GM18951 (cell line): ENCODE data around the gene PRR3.

Experiments
- POLR2A ChIP-seq: IDR thresholded peaks from 4 replicates; pipeline ENCODE4 v1.6.1; 2011; ENCODE audit warnings: mild to moderate bottlenecking; ENCODE audit not compliant: insufficient read length, insufficient read depth; ENCODE audit errors: extremely low read depth
- in situ Hi-C: fragments of 300-500 bp; cut with MboI; formaldehyde crosslinking; loops from one replicate; pipeline ENCODE4 v1.12.0; 2022; ENCODE audit warnings: low sequenced_read_pairs, mixed read lengths, inconsistent platforms; ENCODE audit not compliant: unreplicated experiment

PRR3 gene

DNA sequence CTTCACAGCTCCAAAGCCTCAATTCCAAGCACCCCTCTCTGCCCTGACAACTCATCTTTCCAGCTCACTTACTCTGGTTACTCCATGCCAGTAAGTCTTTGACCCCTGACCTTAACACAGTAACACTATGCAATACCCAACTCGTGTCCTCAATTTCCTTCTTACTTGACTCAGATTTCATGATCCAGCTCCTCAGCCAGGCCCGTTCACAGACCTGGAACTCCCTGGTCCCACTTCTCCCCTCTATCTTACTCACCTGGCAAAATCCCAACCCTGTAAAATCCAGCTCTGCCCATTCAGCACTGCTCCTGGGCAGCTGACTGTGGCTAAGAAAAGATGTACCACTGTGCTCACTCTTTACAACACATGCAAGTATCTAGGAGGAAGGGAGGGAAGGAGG is 8.7 kb upstream of the PRR3 start:
- TF ChIP-seq POLR2A: no peak
- in situ Hi-C loops: no loop called here

DNA sequence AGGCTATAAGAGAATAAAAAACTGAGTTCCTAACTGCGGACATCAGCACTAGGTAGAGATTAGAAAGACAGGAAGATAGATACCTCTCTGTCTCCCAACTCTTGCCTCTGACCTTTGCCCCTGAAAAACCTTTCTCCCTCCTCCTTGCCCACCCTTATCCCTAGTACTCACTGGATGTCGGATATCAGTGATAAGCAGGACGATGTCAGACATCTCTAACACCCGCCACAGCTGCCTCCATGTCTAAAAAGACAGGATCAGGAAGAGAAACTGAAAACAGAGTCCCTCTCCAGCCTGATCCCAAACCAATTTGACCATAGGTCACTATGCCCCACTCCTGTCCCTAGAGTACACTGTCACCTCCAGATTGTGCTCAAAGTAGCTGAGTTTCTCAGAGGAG is 2.7 kb upstream of the PRR3 start:
- TF ChIP-seq POLR2A: no peak
- in situ Hi-C loops: no loop called here

DNA sequence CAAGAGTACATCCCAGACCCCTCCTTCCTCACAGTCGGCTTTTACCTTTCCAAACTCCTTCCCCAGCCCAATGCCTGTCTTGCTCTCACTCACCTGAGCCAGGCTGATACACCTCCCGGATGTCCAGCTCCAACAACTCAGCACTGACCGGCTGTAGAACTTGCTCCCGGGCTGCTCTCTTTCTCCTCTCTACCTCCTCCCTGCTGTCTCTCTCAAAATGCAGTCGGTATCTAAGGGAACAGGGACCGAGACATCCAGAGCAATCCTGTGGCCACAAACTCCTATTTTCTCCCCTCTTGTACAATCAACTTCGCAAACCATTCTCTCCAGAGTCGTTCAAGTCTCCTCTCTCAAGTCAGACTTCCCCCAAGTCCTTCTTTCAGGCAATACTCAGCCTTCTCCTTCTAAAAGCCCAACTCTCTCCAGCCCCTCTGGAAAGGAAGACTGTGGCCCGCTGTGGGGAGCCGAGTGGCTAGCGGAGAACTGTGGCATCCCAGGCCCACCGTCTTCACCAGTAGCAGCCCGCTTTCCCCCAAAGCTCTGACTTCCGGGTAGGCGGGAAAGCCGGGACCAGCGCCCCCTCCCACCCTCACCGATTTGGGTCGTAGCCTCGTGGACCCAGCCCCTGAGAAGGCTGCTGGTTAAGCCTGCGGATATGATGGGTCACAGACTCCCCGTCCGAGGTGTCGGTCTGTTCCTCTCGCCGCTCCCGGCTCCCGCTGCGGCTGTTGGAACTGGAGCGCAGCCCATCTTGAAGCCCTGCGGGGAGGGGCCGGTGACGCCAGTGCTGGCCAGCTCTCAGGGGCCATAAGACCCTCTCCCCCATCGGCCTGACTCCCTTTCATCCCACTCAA is 1.9 kb upstream of the PRR3 start:
- TF ChIP-seq POLR2A: no peak
- in situ Hi-C loops: no loop called here

DNA sequence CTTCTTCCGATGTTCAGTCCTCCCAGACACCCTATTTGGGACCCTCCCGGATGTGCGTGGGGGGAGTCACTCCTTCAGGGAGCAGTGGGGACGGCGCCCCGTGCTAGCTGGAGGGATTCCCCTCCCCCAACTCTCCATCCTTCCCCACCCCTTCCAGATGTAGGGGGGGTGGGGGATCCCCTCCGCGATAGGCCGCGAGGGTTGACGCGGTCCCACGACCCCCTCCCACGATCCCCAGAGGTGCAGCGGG is 1.4 kb upstream of the PRR3 start:
- in situ Hi-C loops: no loop called here
- TF ChIP-seq POLR2A: no peak

DNA sequence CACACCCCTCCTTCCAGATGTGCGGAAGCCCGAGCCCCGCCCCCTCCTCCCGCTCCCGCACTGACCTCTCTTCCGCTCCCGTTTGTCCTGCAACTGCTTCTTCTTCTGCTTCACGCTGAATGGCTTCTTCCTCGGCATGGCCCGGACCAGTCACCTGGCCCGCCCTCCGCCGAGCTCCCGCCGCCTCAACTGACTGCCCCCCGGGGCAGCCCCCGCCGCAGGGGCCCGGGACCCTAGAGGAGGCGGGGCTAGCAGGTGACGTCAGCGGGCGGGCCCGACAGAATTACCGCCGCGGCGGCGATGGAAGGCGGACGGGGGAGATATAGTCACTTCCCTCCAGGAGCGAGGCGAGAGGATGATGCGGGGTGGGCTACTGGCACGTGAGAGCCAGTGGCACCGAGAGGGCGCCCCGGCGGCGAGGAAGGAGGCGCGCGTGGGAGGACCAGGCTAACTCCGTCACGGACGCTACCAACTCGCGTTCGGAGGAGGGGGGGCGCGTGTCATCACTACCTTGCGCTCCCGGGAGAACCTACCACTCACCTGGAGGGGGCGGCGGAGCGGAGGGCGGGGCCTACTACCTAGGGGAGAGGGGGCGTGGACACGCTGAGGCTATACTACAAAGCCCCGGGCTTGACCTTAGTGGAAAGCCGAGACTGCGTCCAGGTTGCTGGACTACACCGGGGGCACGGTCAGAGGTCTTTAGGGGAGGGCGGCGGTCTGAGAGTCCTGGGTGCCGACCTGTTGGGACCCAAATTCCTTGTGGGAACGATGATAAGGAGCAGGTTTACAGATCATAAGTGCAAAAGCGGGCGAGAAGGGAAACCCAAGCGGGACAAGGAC is 809 bp upstream of the PRR3 start, which contains the start of gene GNL1:
Gene GNL1 (minus strand): TSS at position 424 of the 840 bp plus-strand sequence. CDS start 286 bp downstream, at position 138.
- TF ChIP-seq POLR2A: peak; percentile 63
- in situ Hi-C loops: no loop called here

DNA sequence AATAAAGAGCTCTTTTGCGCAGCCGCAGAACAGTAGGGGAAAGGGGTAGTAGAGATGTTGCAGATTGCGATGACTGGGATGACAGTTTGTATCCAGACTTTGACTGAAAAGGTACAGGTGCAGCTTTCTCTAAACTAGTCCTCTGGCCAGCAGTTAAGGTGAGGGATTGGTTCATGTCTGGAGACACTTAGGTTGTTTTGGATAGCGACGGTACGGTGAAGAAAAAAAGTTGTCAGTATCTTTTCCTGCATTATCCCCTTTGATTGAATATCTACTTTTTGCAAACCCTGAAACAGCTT is 537 bp downstream of the PRR3 start:
- in situ Hi-C loops: no loop called here
- TF ChIP-seq POLR2A: no peak

DNA sequence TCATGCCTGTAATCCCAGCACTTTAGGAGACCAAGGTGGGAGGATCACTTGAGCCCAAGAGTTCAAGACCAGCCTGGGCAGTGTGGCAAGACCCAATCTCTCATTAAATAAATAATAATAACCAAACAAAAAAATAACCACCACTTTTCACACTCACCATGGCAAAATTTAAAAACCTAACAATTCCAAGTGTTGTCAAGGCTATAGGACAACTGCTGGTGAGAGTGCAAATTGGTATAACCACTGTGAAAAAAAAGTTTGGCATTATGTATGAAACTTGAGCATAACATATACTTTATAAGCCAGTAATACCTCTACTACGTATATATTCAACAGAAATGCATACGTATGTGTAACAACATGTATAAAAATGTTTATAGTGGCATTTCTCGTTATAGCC is 3.8 kb downstream of the PRR3 start:
- no peak for TF ChIP-seq POLR2A
- in situ Hi-C loops: no loop called here

DNA sequence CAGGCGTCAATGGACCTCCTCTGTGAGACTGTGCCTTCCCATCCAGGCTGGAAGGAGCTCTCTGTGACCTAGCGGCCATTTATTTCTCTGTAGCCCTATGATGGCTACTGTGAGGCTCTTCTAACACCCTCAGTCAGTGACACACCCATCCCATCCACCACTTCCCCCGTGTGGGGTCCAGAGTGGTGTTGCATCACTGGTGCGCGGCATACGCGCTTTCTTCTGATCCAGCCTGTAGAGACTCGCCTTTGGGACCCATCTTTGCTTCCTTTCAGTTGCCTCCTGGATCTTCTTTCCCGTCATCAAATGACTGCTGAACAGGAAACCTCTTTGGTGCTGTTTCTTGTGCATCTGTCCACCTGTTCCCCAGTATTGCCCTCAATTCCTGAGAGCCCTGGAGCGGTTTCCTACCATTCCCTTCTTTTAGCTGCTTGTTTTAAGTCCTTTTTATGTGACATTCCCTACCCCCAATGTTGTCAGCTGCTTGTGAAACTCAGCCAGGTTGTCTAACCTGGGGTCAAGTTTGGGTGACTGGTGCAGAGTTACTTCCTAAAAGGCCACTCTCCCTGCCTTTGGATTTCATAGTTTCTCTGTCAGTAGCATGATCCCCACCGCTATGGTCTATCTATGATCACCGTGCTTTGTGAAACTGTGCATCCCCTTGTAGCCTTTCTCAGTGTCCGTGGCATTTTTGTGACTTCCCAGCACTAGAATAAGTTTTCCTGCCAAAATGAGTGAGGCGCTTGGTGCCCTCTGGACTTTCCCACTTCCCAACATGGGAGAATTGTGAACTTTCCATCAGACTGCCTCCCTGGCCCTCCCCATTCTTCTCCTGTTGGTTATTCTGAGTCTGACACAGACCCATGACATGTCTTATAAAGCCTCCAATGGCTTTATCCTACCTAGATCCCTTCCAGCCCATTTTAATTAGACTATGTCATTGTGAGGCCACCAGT is 5.7 kb downstream of the PRR3 start:
- TF ChIP-seq POLR2A: no peak
- in situ Hi-C loops: no loop called here

DNA sequence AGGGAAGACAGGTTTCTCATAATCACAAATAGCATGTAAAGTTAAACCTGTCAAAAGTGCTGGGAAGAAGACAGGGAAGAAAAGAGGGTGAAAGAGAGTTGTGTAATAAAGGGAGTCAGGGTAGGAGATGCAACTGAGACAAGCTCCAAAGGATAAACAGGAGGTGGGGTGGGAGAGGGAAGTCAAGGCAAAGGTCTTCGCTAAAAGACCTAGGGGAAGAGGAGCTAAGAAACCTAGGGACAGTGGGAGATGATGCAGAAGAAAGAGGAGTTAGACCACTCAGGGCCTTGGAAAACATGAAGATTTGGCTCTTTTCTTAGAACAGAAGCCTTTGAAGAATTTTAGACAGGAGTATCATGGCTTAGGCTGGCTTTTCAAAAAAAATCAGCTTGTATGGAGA is 7.0 kb downstream of the PRR3 start:
- in situ Hi-C loops: no loop called here
- TF ChIP-seq POLR2A: no peak

DNA sequence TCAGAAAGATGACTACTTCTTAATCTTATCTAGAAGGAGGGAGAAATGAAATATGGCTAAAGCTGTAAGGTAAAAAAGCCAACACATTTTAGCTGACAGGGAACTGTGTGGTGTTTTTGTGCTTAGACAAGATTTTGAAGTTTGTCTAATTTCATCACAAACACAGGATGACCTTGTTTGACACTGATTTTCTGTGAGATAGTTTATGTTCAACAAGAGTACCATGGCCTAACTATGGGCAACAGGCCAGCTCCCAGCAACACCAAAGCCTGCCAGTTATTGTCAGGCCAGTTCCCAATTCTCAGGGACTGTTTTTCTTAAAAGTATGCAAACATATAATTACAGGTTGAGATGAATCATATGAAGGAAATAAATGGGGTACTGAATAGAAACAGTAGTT is 8.7 kb downstream of the PRR3 start:
- in situ Hi-C loops: no loop called here
- no peak for TF ChIP-seq POLR2A

DNA sequence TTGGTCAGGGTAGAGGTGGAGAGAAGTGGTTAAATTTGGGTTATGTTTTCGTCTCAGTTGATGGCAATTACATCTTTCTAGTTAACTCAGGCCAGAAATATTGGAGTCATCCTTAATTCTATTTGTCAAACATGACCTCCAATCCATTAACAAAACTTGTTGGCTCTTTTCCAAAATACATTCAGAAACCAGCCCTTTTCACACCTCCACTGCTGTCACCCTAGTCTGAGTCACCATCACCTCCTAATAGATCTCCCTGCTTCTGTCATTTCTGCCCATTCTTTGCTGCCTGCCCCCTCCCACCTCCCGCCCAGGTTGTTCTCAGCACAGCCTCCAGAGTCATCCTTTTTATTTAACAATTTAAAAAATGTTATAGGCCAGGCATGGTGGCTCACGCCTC is 11.2 kb downstream of the PRR3 start:
- TF ChIP-seq POLR2A: no peak
- in situ Hi-C loops: no loop called here

DNA sequence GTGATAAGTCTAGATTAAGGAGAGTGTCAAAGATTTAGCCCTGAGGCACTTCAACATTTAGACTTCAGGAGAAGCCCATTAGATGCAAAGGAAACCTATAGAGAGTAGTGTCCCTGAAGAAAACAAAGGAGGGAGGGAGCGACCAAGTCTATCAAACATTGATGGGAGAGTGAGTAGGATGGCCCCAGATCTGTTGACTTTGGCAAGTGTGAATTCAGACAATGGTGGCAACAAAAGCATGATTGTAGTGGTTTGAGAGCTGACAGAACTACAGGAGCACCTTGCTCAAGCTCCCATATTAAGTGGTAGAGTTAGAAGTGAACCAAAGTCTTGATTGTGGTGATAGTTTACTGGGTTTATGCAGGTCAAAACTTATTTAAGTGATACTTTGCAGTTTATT is 13.2 kb downstream of the PRR3 start:
- TF ChIP-seq POLR2A: no peak
- in situ Hi-C loops: no loop called here

DNA sequence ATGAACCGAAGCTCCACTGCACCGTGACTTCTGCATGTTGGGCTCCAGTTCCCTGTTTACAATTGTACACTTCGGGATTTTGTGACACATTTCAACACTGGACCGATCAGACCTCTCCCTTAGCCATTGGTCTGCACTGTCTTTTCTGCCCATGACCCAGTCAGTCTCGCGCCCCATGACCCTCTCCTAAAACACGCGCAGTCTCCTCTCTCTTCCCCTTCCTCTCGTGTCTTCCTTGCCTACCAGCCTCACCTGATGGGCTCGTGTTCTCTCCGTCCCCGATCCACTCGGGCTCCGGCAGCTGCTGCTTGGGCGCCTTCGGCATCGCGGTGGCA is 13.6 kb downstream of the PRR3 start:
- in situ Hi-C loops: no loop called here
- no peak for TF ChIP-seq POLR2A
